HG03469 (cell line): ENCODE measurements around the gene WDR59.

Experiments
- ATAC-seq: cut with Tn5 transposase; IDR thresholded peaks from one replicate; pipeline ENCODE4 v1.9.1; 2021; ENCODE audit warnings: mild to moderate bottlenecking, moderate library complexity, moderate number of reproducible peaks; ENCODE audit not compliant: unreplicated experiment

Gene WDR59

DNA sequence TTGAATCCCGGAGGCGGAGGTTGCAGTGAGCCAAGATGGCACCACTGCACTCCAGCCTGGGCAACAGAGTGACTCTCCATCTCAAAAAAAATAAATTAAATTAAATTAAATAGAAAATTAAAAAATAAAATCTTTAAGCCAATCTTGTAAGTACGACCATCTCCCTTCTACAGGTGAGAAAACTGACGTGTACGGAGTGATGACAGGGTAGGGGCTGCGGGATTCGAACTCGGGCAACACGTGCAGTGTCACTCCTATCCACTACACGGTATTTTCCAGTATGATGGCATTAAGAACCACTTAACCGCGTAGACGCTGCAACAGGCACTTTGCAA lies 762 bp downstream of the WDR59 start:
- ATAC-seq: no peak

DNA sequence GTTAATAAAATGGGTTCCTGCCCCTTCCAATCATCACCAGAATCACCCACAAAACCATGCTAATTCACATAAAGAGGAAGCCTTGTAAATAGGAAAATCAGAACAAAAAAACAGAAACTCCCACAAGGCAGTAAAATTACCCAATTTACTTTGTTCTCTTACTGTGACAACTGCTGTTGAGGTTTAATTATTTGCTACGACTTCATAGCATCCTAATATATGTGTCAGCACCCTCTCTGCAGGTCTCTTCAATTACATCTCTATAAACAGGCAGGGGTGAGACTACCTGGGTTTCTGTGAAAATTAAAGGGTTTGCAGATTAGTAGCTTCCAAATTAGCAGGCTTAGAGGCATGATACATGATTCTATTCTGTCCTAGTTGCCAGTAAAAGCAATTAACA lies 2.7 kb downstream of the WDR59 start:
- ATAC-seq: no peak

DNA sequence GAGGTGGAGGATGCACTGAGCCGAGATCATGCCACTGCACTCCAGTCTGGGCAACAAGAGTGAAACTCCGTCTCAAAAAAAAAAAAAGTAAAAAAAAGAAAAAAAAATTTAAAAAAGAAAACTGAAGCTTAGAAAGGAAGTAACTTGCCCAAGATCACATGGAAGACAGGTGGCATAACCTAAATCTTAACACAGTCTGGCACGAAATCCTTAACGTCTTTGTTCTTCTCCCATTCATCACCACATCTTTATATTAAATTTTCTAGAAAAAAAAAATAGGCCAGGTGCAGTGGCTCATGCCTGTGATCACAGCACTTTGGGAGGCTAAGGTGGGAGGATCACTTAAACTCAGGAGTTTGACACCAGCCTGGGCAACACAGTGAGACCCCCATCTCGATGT lies 9.3 kb downstream of the WDR59 start:
- ATAC-seq: no peak

DNA sequence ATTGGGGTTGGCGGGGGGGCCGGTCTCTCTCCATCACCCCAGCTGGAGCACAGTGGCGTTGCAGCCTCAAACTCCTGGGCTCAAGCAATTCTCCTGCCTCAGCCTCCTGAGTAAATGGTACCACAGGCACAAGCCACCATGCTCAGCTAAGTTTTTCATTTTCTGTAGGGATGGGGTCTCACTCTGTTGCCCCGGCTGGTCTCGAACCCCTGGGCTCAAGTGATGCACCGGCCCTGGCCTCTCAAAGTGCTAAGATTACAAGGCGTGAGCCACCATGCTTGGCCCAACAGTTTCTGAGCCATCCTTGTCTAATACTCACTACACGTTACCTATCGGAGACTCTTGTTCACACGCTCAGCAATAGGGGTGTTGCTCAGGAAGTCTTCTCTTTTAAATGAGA lies 11.6 kb downstream of the WDR59 start:
- ATAC-seq: no peak

DNA sequence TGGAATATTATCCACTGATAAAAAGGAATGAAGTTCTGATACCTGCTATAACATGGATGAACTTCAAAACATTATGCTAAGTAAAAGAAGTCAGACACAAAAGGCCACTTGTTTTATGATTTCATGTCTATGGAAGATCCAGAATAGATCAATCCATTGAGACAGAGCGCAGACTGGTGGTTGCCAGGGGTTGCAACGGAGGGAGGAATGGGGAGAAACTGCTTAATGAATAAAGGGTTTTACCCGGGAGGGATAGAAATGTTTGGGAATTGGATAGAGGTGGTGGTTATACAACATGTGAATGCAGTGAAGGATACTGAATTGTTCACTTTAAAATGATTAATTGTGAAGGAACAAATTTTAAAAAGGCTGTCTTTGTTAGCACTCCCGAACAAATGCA lies 30.2 kb downstream of the WDR59 start:
- ATAC-seq: no peak

DNA sequence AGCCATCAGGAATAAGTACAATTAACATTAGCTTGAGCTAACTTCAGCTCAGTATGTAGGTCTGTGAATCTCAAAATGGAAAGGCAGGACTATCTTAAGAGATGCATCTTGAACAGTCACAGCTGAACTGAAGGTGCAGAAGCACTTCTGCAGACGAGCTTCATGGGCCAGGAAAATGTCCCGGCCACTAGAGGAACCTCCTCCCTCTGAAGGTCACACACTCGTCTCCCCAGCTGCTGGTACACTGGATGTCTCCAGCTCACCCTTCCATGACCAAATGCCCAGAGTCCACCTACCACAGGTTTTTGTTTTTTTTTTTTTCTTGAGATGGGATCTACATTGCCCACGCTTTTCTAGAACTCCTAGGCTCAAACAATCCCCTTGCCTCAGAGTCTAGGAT lies 33.2 kb downstream of the WDR59 start:
- ATAC-seq: no peak

DNA sequence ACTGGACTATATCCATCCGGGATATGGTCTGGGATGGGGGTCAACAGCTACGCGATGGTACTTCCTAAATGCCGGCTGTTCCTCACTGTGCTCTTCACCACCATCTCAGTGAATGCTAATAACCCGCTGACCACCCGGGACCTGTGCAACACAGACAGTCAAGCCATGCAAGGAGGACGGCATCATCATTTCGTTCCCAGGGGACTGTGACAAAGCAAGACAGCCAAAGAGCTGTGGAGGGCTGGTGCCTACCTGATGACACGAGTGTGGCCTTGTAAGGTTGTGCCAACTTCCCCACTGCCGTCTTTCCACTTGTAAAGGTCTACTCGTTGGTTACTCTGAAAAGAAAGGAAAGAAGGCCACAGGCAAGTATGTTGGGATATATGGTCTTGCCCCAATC lies 33.7 kb downstream of the WDR59 start:
- ATAC-seq: no peak

DNA sequence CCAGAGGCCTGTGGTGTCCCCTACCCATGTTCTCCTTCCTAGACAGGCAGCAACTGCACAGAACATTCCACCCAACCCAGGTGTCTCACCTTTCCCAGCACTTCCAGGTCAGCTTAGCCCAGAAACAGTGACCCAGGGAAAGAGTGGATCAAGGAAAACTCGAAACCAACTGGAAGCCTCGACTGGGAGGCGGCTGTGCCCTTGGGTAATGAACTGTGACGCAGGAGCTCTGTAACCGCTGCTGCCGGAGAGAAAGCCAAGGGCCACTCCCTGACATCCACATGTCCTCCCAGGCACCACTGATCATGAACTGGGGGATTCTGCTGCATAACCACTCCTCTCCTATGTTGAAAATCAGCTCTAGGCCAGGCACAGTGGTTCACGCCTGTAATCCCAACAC lies 34.4 kb downstream of the WDR59 start:
- no peak for ATAC-seq

DNA sequence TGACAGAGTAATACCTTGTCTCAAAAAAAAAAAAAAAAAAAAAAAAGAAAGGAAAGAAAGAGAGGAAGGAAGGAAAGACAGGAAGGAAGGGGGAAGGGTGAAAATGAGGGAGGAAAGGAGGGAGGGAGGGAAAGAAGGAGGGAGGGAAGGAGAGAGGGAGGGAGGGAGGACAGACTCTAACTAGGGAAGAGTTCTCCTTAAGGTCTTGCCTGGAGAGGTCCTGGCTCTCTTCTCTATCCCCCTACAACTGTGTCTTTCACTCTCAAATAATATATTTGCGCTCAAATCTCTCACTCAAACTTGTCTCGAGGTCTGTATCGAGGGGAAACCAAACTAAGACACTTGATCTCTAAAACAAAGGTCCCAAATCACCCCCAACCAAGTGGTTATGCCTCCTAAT lies 35.6 kb downstream of the WDR59 start:
- no peak for ATAC-seq

DNA sequence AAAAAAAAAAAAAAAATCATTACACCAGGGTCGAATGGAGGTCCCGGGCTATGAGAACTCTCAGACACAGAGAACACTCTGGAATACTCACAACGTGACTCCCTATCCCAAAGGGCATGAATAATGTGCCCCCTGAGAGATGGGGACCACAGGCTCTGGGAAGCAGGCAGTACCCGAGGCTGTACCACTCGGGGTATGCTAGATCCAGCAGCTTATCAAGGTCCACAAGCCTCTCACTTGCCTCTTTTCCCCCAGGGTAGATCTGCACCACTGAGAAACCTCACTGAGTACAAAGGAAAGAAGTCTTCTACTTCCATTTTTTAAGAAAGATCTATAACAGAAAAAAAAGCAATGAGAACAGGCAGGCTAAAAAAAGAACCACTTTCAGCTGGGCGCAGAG lies 40.5 kb downstream of the WDR59 start:
- no peak for ATAC-seq

DNA sequence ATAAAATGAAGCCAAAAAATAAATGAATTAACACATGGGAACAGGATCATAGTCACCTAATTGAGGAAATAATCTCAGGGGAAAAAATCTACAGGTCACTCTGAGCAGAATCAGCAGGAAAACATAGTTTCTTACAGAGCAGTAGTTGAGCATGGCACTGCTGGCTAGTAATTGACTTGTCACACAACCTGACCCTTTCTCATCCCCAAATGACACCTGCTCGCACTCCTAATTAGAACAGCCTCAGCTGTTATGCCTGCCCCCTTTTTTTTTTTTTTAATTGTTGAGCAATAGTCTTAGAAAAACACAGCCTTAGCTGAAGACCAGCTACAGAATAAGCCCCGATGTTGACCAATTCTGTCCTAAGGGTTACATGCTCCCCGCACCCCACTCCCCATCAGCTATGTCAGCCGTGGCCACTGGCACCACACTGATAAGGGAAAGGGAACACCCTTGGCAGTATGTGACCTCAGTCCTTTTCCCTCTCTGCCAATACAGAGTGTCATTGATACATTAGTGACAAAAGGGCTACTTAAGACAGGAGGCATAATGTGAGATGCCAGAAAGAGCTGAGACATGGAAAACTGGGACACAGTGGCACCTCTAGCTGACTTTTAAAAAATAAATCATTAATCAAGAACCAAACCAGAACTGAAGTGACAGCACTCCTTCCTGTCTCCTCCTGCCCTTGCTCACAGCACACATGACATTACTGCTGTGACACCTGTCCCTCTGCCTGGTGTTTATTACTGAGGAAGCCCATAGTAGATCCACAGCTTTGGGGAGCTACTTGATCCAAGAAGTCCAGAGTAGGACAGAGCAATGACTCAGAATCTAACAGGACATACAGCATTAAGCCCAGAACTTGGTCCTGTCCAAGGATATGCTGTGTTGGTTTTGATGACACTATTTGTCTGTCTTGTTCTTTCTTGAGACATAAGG lies 41.7 kb downstream of the WDR59 start:
- ATAC-seq: no peak

DNA sequence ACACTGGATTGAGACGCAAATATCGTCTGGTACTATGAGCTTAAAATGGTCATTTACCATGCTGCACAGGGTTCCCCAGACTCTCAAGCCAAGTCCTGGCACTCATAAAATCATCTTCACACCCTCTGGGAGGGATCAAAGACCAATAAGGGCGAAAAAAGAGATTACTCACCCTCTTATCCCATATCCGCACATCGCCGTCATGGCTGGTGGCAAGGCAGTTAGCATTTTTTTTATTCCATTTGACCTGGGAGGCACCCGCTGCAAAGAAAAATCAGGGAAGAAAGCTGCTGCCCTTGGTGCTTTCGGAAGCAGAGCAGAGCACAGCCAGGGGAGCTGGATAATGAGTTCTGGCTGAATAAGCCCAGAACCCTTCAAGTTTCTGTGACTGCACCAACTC lies 42.4 kb downstream of the WDR59 start:
- no peak for ATAC-seq

DNA sequence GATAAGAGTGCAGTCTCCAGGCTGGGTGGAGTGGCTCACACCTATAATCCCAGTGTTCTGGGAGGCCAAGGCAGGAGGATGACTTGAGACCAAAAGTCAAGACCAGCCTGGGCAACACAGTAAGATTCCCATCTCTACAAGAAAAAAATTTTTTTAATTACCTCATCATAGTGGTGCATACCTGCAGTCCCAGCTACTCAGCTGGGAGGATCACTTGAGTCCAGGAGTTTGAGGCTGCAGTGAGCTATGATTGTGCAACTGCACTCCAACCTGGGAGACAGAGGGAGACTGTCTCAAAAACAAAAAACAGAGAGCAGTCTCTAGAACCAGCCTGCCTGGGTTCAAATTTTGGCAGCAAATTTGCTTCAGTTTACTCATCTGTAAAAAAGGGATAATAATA lies 45.2 kb downstream of the WDR59 start:
- no peak for ATAC-seq

DNA sequence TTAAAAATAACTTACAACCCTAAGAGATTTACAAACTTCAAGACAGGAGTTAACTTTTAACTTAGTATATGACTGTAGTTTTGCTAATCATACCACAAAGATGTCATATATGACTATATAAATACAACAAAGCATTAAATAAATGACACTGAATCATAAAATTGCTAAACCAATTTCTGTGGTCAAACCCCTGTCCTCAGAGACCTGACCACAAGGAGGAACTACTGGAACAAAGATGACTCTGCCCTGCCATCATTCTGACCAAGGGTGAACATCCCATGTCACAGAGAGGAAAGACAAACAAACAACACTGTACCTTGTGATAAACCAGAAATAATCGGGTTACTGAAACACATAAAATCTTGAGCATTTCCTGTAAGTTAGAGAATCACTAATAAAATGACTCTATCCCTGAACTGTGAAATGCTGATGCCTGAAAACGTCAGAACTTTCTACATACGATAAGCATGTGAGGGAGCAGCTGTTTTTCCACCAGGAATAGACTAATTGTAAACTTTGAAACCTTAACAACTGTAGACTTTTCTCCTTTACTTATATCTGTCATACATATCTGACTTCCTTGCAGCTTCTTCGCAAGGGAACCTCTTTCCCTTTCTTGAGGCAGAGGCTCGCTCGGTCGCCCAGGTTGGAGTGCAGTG lies 47.9 kb downstream of the WDR59 start:
- ATAC-seq: peak; percentile 72

DNA sequence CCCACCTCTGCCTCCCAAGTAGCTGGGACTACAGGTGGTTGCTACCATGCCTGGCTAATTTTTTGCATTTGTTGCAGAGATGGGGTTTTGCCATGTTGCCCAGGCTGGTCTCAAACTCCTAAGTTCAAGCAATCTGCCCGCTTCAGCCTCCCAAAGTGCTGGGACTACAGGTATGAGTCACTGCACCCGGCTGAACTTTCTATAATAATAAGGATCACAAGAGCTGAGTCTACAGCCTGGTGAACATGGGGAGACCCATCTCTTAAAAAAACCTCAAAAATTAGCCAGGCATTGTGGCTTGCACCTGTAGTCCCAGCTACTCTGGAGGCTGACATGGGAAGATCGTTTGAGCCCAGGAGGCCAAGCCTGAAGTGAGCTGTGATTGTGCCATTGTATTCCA lies 53.5 kb downstream of the WDR59 start:
- ATAC-seq: no peak

DNA sequence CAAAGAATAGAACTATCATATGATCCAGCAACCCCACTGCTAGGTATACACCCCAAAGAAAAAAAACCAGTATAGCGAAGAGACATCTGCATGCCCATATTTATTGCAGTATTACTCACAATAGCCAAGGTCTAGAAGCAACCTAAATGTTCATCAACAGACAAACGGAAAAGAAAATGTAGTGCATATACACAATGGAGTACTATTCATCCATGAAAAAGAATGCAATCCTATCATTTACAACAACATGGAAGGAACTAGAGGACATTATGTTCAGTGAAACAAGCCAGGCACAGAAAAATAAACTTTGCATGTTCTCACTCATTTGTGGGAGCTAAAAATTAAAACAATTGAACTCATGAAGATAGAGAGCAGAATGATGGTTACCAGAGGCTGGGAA lies 55.3 kb downstream of the WDR59 start:
- no peak for ATAC-seq

DNA sequence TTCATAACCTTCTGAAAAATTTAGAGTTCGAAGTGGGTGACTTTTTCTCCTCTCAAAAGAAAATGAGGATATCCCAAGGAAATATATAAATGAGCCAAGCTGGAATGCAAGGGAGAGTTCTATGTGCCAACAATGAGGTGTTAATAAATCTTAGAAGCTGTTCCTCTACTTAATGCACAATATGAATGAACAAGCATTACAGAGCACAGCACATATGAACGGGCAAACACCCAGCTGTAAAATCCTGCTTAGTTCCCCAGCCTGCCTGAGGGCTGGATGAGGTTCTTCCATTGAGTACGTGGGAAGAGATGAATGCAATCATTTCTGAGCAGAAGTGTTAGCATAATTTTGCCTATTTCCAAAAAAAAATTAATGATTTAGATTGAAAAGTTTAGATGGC lies 58.1 kb downstream of the WDR59 start:
- no peak for ATAC-seq

DNA sequence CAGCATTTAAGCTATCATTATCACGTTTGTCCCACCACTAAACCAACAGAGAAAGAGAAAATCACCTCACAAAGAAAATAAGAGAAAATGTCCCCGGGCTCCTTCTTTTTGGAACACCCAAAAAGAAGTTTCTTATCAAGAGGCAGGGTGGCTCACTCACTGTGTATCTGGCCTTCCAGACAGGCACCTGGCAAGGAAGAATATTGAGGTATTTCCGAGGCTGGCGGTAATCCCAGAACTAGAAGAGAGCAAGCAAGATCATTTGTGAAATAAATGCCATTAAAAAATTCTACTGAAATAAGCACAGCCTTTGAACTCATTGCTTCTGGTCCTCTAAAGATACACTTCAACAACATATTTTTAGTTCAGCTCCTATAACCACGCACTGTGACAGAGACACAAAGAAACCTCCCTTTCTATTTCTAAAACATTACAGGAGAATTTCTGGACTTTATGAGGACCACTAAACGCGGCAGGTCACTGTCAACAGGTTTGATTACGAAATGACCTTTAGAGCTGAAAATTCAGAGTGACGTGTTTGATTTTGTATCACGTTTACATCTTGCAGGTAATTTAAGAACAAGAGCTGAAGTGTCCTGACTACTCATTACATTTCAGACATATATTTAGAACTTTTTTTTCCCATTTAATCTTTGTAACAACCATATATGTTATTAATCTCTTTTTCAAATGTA lies 61.0 kb downstream of the WDR59 start:
- ATAC-seq: no peak

DNA sequence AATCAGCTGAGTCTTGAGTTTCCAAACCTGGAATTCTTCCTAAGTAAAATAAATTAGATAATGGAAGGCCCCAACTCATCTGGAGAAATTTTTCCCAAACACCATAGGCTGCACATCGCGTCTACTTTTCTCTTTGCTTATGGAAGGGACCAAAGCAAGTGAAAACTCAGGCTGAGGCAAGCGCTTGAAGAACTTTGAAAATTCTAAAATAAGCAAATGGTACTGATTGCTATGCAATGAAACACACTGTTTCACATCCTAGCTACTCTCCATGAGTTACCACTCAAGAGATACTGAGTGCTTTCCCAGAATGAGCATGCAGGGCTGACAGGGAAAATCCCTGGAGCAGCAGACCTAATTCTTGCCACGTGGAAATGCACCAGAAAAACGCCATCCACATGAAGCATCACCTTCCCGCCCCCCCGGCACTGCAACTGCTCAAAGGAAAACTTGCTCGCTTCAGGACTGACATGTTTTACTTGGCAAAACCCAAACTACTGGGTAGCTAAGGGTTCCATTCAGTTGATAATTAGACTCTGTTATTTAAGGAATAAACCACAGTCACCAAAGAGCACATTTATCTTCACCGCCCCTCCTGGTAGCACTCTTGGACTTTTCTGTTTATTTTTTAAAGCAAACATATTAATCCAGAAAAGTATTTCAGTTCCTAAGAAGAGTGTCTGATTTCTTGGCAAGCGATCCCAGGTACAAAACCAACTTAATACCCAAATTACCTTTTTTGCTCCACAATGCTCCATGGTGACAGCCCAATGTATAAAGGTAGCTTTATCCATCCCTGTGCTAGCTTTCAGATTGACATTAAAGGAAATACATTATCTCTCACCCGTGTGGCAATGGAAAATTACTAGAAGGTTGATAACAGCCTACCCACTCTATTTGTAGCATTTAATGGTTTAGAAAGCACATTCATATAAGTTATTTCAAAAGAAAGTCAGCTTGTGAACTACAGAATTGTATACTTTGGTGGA lies 62.5 kb downstream of the WDR59 start:
- ATAC-seq: no peak

DNA sequence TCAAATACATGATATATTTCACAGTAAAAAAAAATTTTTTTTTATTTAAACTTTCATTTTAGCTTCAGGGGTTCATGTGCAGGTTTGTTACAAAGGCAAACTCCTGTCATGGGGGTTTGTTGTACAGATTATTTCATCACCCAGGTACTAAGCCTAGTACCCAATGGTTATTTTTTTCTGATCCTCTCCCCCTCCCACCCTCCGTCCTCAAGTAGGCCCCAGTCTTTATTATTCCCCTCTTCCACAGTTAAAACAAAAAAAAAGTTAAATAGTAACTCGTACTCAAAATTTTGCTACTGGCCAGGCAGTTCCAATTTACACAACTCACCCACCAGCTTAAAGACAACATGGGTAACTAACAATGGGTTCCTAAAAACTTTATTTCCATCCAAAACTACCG lies 63.9 kb downstream of the WDR59 start:
- ATAC-seq: no peak

DNA sequence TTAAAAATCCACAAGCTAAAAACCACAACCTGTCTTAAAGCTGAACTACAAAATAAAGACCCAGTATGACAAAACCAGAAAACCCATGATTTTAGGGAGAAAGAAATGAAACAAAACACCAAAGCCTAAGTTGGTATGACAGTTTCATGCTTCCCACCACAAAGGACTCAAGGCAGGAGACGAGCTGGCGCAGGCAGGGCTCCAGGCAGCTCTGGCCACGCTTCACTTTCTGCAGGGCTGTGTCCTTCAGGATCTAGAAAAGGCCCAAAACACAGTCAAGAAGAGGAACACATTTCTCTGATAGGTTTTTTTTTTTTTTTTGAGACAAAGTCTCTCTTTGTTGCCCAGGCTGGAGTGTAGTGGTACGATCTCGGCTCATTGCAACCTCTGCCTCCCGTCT lies 75.3 kb downstream of the WDR59 start:
- no peak for ATAC-seq
